Ishikawa (cell line): ENCODE measurements around the gene COL9A2.
A peak's percentile ranks its signal among the peaks of the same experiment; 100 is the strongest.

Experiments used
- CEBPB ChIP-seq: IDR thresholded peaks from 2 replicates; pipeline ENCODE4 v1.6.1; 2012
- CREB1 ChIP-seq: IDR thresholded peaks from 2 replicates; pipeline ENCODE4 v1.6.1; 2012; ENCODE audit warnings: low read depth
- EP300 ChIP-seq: IDR thresholded peaks from 2 replicates; pipeline ENCODE4 v1.6.1; 2012; ENCODE audit warnings: borderline replicate concordance
- FOXM1 ChIP-seq: IDR thresholded peaks from 2 replicates; pipeline ENCODE4 v1.6.1; 2012; ENCODE audit warnings: low read depth, borderline replicate concordance
- NFIC ChIP-seq: IDR thresholded peaks from 2 replicates; pipeline ENCODE4 v1.6.1; 2012
- RAD21 ChIP-seq: IDR thresholded peaks from 2 replicates; pipeline ENCODE4 v1.6.1; 2012; ENCODE audit warnings: low read depth
- TAF1 ChIP-seq: IDR thresholded peaks from 2 replicates; pipeline ENCODE4 v1.6.1; 2012; ENCODE audit warnings: low read depth, mild to moderate bottlenecking
- TCF12 ChIP-seq: IDR thresholded peaks from 2 replicates; pipeline ENCODE4 v1.6.1; 2012; ENCODE audit warnings: low read depth
- TEAD4 ChIP-seq: IDR thresholded peaks from 2 replicates; pipeline ENCODE4 v1.6.1; 2012
- YY1 ChIP-seq: IDR thresholded peaks from 2 replicates; pipeline ENCODE4 v1.6.1; 2012; ENCODE audit warnings: low read depth
- ZBTB7A ChIP-seq: IDR thresholded peaks from 2 replicates; pipeline ENCODE4 v1.6.1; 2012; ENCODE audit warnings: low read depth
- TF ChIP-seq, protein P1 (sequence below): IDR thresholded peaks from 2 replicates; pipeline ENCODE4 v1.6.1; 2012; ENCODE audit warnings: low read depth, mild to moderate bottlenecking
- TF ChIP-seq, protein P2 (sequence below): IDR thresholded peaks from 2 replicates; pipeline ENCODE4 v1.6.1; 2012
- TF ChIP-seq, protein P3 (sequence below): IDR thresholded peaks from 2 replicates; pipeline ENCODE4 v1.6.1; 2012

The COL9A2 gene

DNA sequence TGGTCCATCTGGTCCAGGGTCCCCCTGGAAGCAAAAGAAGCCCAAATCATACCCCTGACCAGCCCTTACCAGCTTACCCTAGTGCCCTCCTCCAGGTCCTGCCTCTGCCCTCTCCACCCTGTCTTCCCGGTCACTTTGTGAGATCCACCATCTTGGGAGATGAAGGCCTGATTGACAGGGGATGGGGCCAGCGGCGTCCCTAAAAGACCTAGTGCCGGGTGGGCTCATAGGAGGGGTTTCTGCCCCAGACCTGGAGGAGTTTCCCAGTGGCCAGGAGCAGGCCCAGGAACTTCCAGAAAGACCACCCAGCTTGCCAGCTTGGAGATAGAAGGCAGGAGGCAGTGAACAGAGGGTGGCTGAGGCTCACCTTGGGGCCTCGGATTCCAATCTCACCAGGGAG is 5.4 kb downstream of the COL9A2 start:
- TF ChIP-seq TEAD4 (peak; percentile 48; the same call in 1 of the 2 replicates), FOXM1 (no peak), NFIC (peak; percentile 28; the same call in 1 of the 2 replicates), TCF12 (no peak), RAD21 (no peak), EP300 (no peak), CEBPB (no peak)
- TF ChIP-seq, protein P1, sequence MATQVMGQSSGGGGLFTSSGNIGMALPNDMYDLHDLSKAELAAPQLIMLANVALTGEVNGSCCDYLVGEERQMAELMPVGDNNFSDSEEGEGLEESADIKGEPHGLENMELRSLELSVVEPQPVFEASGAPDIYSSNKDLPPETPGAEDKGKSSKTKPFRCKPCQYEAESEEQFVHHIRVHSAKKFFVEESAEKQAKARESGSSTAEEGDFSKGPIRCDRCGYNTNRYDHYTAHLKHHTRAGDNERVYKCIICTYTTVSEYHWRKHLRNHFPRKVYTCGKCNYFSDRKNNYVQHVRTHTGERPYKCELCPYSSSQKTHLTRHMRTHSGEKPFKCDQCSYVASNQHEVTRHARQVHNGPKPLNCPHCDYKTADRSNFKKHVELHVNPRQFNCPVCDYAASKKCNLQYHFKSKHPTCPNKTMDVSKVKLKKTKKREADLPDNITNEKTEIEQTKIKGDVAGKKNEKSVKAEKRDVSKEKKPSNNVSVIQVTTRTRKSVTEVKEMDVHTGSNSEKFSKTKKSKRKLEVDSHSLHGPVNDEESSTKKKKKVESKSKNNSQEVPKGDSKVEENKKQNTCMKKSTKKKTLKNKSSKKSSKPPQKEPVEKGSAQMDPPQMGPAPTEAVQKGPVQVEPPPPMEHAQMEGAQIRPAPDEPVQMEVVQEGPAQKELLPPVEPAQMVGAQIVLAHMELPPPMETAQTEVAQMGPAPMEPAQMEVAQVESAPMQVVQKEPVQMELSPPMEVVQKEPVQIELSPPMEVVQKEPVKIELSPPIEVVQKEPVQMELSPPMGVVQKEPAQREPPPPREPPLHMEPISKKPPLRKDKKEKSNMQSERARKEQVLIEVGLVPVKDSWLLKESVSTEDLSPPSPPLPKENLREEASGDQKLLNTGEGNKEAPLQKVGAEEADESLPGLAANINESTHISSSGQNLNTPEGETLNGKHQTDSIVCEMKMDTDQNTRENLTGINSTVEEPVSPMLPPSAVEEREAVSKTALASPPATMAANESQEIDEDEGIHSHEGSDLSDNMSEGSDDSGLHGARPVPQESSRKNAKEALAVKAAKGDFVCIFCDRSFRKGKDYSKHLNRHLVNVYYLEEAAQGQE: no peak
- TF ChIP-seq, protein P2, sequence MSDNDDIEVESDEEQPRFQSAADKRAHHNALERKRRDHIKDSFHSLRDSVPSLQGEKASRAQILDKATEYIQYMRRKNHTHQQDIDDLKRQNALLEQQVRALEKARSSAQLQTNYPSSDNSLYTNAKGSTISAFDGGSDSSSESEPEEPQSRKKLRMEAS: no peak
- TF ChIP-seq, protein P3, sequence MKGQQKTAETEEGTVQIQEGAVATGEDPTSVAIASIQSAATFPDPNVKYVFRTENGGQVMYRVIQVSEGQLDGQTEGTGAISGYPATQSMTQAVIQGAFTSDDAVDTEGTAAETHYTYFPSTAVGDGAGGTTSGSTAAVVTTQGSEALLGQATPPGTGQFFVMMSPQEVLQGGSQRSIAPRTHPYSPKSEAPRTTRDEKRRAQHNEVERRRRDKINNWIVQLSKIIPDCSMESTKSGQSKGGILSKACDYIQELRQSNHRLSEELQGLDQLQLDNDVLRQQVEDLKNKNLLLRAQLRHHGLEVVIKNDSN: no peak

DNA sequence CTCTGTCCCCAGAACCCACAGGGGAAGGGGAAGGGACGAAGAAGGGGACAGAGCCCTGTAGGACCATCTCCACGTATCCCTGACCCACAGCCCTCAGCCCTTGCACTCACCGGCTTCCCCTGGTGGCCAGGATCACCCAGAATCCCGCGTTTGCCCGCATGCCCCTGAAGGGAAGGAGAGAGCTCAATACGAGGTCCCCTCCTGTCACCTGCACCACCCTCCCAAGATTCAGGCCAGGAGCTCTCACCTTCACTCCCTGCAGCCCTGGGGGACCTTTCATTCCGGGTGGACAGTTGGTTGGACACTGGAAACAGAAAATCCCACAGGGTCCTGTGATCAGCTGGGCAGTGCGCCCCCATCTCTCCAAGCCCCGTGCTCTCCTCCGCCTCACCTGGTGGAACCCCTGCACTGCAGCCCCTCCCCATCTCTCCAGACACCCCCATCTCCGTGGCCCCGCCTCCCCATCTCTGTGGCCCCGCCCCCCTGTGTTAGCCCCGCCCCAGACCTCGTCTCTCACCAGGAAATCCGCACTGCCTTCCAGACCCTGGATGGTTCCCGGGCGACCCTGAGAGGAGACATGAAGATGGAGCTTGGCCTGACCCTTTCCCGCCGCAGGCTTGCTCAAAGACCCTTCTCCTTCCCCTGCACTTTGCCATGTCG is 6.0 kb downstream of the COL9A2 start:
- TF ChIP-seq ZBTB7A: no peak
- no peak for TF ChIP-seq NFIC
- no peak for TF ChIP-seq TCF12
- TF ChIP-seq, protein P2: no peak
- no peak for TF ChIP-seq EP300
- TF ChIP-seq, protein P1: no peak
- TF ChIP-seq CREB1: no peak
- TF ChIP-seq TAF1: no peak
- TF ChIP-seq CEBPB: no peak
- TF ChIP-seq RAD21: no peak
- TF ChIP-seq FOXM1: no peak
- TF ChIP-seq, protein P3: no peak
- no peak for TF ChIP-seq YY1

DNA sequence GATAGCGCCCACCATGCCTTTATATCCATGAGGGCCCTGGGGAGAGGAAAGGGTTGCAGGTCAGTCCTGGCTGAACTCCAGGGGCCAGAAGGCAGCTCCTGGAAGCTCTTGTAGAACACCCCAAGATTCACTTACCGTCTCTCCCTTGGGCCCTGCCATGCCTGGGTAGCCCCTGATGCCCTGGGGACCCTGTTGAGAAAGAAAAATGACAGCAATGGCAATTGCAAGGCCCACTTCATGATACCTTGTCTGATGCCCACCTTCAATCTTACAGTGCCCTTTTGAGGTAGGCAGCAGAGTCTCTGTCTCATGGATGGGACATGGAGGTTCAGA is 7.0 kb downstream of the COL9A2 start:
- TF ChIP-seq EP300: no peak

DNA sequence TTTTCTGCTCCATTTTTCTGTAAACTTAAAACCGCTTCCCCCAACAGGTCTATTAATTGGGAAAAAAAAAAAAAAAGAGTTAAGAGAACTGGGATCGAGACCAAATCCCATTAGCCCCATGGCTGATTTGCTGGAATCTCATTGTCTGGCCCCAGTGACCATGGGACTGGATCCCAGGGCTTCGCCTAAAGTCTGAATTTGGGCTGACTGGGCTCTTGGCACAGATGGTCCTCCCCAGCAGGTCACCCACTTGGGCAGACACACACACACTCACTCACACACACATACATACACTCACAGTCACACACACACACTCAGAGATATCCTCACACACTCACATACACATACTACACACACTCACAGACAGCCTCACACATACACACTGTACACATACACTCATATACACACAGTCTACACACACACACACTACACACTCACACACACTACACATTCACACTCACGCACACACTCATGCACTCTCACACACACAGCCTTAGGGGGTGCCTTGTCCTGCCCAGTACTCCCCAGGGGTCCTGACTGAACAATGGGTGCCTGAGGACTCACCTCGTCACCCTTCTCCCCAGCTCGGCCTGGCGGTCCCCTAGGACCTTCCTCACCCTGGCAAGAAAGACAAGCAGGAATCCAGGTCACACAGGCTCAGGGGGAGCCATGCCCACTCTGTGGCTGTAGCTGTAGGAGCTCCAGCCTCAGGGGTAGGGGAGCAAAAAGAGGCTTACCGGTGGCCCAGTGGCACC is 7.5 kb downstream of the COL9A2 start:
- peak; percentile 58; the same call in 1 of the 2 replicates for TF ChIP-seq FOXM1
- TF ChIP-seq YY1: 0 out of 2 replicates have a peak, but pooled peaks have one; percentile 7
- TF ChIP-seq, protein P1: no peak
- TF ChIP-seq, protein P3: peak; percentile 23; the same call in 1 of the 2 replicates
- TF ChIP-seq EP300: peak; percentile 88
- TF ChIP-seq, protein P2: peak; percentile 70
- peak; percentile 94 for TF ChIP-seq TEAD4
- TF ChIP-seq TCF12: peak; percentile 90
- no peak for TF ChIP-seq ZBTB7A
- peak; percentile 13; the same call in 1 of the 2 replicates for TF ChIP-seq RAD21
- TF ChIP-seq CEBPB: no peak; the same call in 1 of the 2 replicates
- peak; percentile 98 for TF ChIP-seq NFIC
